IMR-90 (cell line): ENCODE results near the gene NMNAT3. TPM values are rescaled to one million over a fixed set of nuclear protein-coding genes. Genes with fewer than 3 reads are reported as not detected.
A peak's percentile ranks its signal among the peaks of the same experiment; 100 is the strongest.

ENCODE experiments used
- ATAC-seq: fragments of 200-7000 bp; cut with Tn5 transposase; 2 replicates; pipeline ENCODE4 v1.9.1; 2020; ENCODE audit warnings: low read depth, mild to moderate bottlenecking, moderate library complexity
- BruUV-seq: library from RNA; stranded (reverse); fragments of 400-500 nt; replicated peaks from 2 replicates; lab custom pipeline; 2021; lab: Mats Ljungman, UMichigan
- CTCF ChIA-PET: fragments of 300-600 bp; formaldehyde crosslinking; extraction: SDS; loops from one replicate; lab custom pipeline; 2021; ENCODE audit warnings: antibody characterized with exemption; lab: Yijun Ruan, JAX
- POLR2A ChIA-PET: fragments of 300-600 bp; sonication (Branson Sonifier 250); formaldehyde crosslinking; loops from one replicate; lab custom pipeline; 2022; ENCODE audit warnings: antibody characterized with exemption; ENCODE audit not compliant: unreplicated experiment; lab: Charles Lee
- DNase-seq: peaks from one replicate; pipeline ENCODE4 v3.0.0; 2013
- H2AFZ ChIP-seq: replicated peaks from 2 replicates; pipeline ENCODE3; 2013; ENCODE audit warnings: low read length, mild to moderate bottlenecking; ENCODE audit not compliant: poor library complexity
- H2AK5ac ChIP-seq: 2 replicates; pipeline ENCODE4 v1.6.1; 2013; ENCODE audit warnings: low read depth, low read length, inconsistent platforms
- H2AK9ac ChIP-seq: replicated peaks from 2 replicates; pipeline ENCODE3; 2013; ENCODE audit warnings: mild to moderate bottlenecking, low read depth, low read length, moderate library complexity; ENCODE audit not compliant: poor library complexity
- H2BK120ac ChIP-seq: 2 replicates; pipeline ENCODE4 v1.6.1; 2013; ENCODE audit warnings: low read depth, low read length, inconsistent platforms
- H2BK15ac ChIP-seq: 3 replicates; pipeline ENCODE4 v1.6.1; 2013; ENCODE audit warnings: low read depth, low read length, inconsistent platforms
- H2BK20ac ChIP-seq: 2 replicates; pipeline ENCODE4 v1.6.1; 2013; ENCODE audit warnings: low read depth, mild to moderate bottlenecking, inconsistent platforms, low read length, moderate library complexity
- H2BK5ac ChIP-seq: 2 replicates; pipeline ENCODE4 v1.6.1; 2013; ENCODE audit warnings: mild to moderate bottlenecking, low read depth, low read length, inconsistent platforms; ENCODE audit not compliant: poor library complexity, severe bottlenecking
- H3K14ac ChIP-seq: replicated peaks from 2 replicates; pipeline ENCODE4 v1.6.1; 2013; ENCODE audit warnings: low read depth, low read length, inconsistent platforms
- H3K18ac ChIP-seq: 2 replicates; pipeline ENCODE4 v1.6.1; 2013; ENCODE audit warnings: low read depth, low read length, control low read depth
- H3K23ac ChIP-seq: 2 replicates; pipeline ENCODE4 v1.6.1; 2013; ENCODE audit warnings: low read depth, low read length, inconsistent platforms
- H3K27ac ChIP-seq: 2 replicates; pipeline ENCODE4 v1.5.1; 2013; ENCODE audit warnings: mild to moderate bottlenecking, control low read depth, low read length; ENCODE audit not compliant: insufficient read depth
- H3K27me3 ChIP-seq: 2 replicates; pipeline ENCODE4 v1.6.1; 2013; ENCODE audit warnings: low read length; ENCODE audit not compliant: control insufficient read depth, insufficient read depth
- H3K36me3 ChIP-seq: 2 replicates; pipeline ENCODE4 v1.6.1; 2013; ENCODE audit warnings: low read length, mixed read lengths; ENCODE audit not compliant: control insufficient read depth, insufficient read depth
- H3K4ac ChIP-seq: 2 replicates; pipeline ENCODE4 v1.6.1; 2013; ENCODE audit warnings: low read depth, low read length, inconsistent platforms
- H3K4me1 ChIP-seq: 2 replicates; pipeline ENCODE4 v1.6.1; 2013; ENCODE audit warnings: low read length, mixed read lengths; ENCODE audit not compliant: control insufficient read depth, insufficient read depth
- H3K4me2 ChIP-seq: 2 replicates; pipeline ENCODE4 v1.6.1; 2013; ENCODE audit warnings: low read depth, mild to moderate bottlenecking, control low read depth, low read length, moderate library complexity
- H3K4me3 ChIP-seq: 2 replicates; pipeline ENCODE4 v1.5.1; 2013; ENCODE audit warnings: low read depth, mild to moderate bottlenecking, control low read depth, low read length, moderate library complexity; ENCODE audit not compliant: insufficient read depth
- H3K56ac ChIP-seq: 2 replicates; pipeline ENCODE4 v1.6.1; 2013; ENCODE audit warnings: low read length, inconsistent platforms; ENCODE audit not compliant: insufficient read depth; ENCODE audit errors: extremely low read depth
- H3K79me1 ChIP-seq, 2 experiments: 2 replicates each; pipeline ENCODE4 v1.6.1; 2013; ENCODE audit warnings: low read length in 2 of 2, inconsistent platforms in 1 of 2, low read depth in 1 of 2
- H3K9ac ChIP-seq: 2 replicates; pipeline ENCODE4 v1.6.1; 2013; ENCODE audit warnings: low read depth, low read length, control low read depth
- H3K9me1 ChIP-seq: 2 replicates; pipeline ENCODE4 v1.6.1; 2013; ENCODE audit warnings: low read length, inconsistent platforms; ENCODE audit not compliant: insufficient read depth
- H3K9me3 ChIP-seq: 2 replicates; pipeline ENCODE4 v1.6.1; 2013; ENCODE audit warnings: low read length; ENCODE audit not compliant: control insufficient read depth, insufficient read depth
- H4K20me1 ChIP-seq: 2 replicates; pipeline ENCODE4 v1.6.1; 2013; ENCODE audit warnings: low read length, inconsistent platforms; ENCODE audit not compliant: insufficient read depth
- H4K5ac ChIP-seq: 2 replicates; pipeline ENCODE4 v1.6.1; 2013; ENCODE audit warnings: mild to moderate bottlenecking, low read depth, low read length, control low read depth
- H4K8ac ChIP-seq, 2 experiments: 2 replicates each; pipeline ENCODE4 v1.6.1; 2013; ENCODE audit warnings: low read depth in 2 of 2, low read length in 2 of 2, control low read depth in 1 of 2, inconsistent platforms in 1 of 2
- H4K91ac ChIP-seq: 2 replicates; pipeline ENCODE4 v1.6.1; 2013; ENCODE audit warnings: low read depth, low read length, inconsistent platforms; ENCODE audit not compliant: insufficient read depth
- MAFK ChIP-seq: IDR thresholded peaks from 2 replicates; pipeline ENCODE4 v1.6.1; 2012; ENCODE audit warnings: low read depth, low read length, improper control_type of control experiment
- RAD21 ChIP-seq: IDR thresholded peaks from 2 replicates; pipeline ENCODE4 v1.6.1; 2012; ENCODE audit warnings: low read length, improper control_type of control experiment
- RFX5 ChIP-seq: IDR thresholded peaks from 2 replicates; pipeline ENCODE4 v1.8.0; 2012; ENCODE audit warnings: low read depth, mild to moderate bottlenecking, low read length, moderate library complexity
- WGBS, 2 experiments: methylation state at CpG; one replicate each; pipeline versions ENCODE4 v1.1.5 to v1.1.7; 2013; ENCODE audit warnings: missing lambda C conversion rate in 2 of 2; ENCODE audit not compliant: insufficient read length in 1 of 2; ENCODE audit errors: extremely low coverage in 2 of 2; 5-methylcytosine and 5-hydroxymethylcytosine counted together
- dilution Hi-C: fragments of 300-500 bp; cut with HindIII; formaldehyde crosslinking; loops from one replicate; pipeline ENCODE4 v1.14.3; 2018; ENCODE audit warnings: low sequenced_read_pairs; ENCODE audit not compliant: unreplicated experiment
- in situ Hi-C: fragments of 300-500 bp; cut with MboI; formaldehyde crosslinking; loops from 3 replicates; pipeline ENCODE4 v1.14.3; 2019; ENCODE audit warnings: low sequenced_read_pairs, inconsistent platforms, mixed read lengths
- intact Hi-C: fragments of 100-400 bp; cut with micrococcal nuclease; formaldehyde crosslinking; loops from 2 replicates; pipeline ENCODE4 v1.10.0; 2022
- polyA plus RNA-seq, 3 experiments: library from polyadenylated mRNA; depleted of rRNA; stranded (reverse); fragments of >200 nt; gene quantifications; 2 replicates each; pipeline ENCODE4 v1.2.3, GENCODE V29; 2012; ENCODE audit warnings: low replicate concordance in 1 of 3
- total RNA-seq: library from RNA; depleted of rRNA; stranded (reverse); fragments of >200 nt; gene quantifications from 2 replicates; pipeline ENCODE4 v1.2.3, GENCODE V29; 2012
- TF ChIP-seq, protein P1 (sequence below): conservative IDR thresholded peaks from 2 replicates; pipeline ENCODE4 v1.5.1; 2012; ENCODE audit warnings: mild to moderate bottlenecking, low read depth, low read length, improper control_type of control experiment

NMNAT3 gene
- total and polyA plus RNA-seq, 2 of the 4 experiments (the other 2 are of a cell fraction), result 0.12 to 0.36 TPM

DNA sequence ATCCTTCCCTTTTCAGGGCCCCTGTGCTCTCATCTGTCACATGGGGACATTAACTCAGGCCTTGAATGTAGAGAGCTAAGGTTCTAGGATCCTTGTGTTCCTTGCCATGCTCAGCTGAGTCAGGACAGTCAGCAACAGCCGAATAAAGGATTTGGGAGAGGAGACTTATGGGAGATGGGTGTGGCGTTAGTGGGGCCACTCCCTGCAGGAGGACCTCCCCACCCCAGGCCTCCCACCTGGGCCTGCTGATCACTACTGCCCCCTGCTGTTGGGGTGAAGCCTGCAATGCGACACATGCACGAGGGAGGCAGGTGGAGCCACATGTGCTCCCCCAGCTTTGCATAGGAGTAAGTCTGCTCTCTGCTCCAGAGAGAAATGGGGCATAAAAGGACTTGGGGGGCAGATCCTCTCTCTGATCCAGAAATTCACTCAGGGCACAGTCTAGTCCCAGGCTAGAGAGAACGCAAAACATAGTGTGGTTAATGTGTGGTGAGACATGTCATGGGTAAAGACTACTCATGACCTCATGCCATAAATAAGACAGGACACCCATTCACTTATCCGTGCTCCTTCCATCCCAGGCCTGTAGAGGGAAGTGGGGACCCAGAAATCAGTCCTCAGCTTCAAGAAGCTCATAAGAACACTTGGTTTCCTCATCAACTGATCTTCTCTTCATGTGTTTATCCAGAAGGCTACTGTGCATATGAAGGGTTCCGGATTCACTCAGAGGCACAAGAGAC, 157.6 kb downstream of the NMNAT3 start:
- no peak overlapping the region for H3K56ac ChIP-seq
- H4K91ac ChIP-seq, result no peak overlapping the region
- H4K20me1 ChIP-seq, result no peaks in the 10 kb centered on the region
- H3K4me3 ChIP-seq, result no peak overlapping the region
- no peaks in the 10 kb centered on the region for H3K9me1 ChIP-seq
- H3K9me3 ChIP-seq, result no peaks in the 10 kb centered on the region
- ChIA-PET POLR2A (no interaction called here), CTCF (no interaction called here)
- DNase-seq, result peak; percentile 38
- no peak overlapping the region for H3K14ac ChIP-seq
- no peak overlapping the region for H3K18ac ChIP-seq
- dilution Hi-C loops, result no loop called here
- H3K4ac ChIP-seq, result no peak overlapping the region
- no peak overlapping the region for H4K8ac ChIP-seq
- intact Hi-C loops, result no loop called here
- no peak overlapping the region for H2BK15ac ChIP-seq
- H3K36me3 ChIP-seq, result no peaks in the 10 kb centered on the region
- H2BK20ac ChIP-seq, result no peak overlapping the region
- H2BK120ac ChIP-seq, result no peak overlapping the region
- no peak overlapping the region for H2AK5ac ChIP-seq
- H3K23ac ChIP-seq, result no peak overlapping the region
- H3K9ac ChIP-seq, result no peak overlapping the region
- no peak overlapping the region for H2BK5ac ChIP-seq
- H3K4me1 ChIP-seq, result no peaks in the 10 kb centered on the region
- no peaks in the 10 kb centered on the region for H3K79me1 ChIP-seq
- H3K27ac ChIP-seq, result no peak overlapping the region
- no peak overlapping the region for H4K5ac ChIP-seq
- peak; percentile 20; the same call in 1 of the 2 replicates for TF ChIP-seq RAD21
- no peak for TF ChIP-seq RFX5
- TF ChIP-seq MAFK, result no peak
- TF ChIP-seq, protein P1, sequence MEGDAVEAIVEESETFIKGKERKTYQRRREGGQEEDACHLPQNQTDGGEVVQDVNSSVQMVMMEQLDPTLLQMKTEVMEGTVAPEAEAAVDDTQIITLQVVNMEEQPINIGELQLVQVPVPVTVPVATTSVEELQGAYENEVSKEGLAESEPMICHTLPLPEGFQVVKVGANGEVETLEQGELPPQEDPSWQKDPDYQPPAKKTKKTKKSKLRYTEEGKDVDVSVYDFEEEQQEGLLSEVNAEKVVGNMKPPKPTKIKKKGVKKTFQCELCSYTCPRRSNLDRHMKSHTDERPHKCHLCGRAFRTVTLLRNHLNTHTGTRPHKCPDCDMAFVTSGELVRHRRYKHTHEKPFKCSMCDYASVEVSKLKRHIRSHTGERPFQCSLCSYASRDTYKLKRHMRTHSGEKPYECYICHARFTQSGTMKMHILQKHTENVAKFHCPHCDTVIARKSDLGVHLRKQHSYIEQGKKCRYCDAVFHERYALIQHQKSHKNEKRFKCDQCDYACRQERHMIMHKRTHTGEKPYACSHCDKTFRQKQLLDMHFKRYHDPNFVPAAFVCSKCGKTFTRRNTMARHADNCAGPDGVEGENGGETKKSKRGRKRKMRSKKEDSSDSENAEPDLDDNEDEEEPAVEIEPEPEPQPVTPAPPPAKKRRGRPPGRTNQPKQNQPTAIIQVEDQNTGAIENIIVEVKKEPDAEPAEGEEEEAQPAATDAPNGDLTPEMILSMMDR, result peak; percentile 20; the same call in 1 of the 2 replicates
- no peak overlapping the region for H3K4me2 ChIP-seq
- no TSS peak for BruUV-seq
- no peak overlapping the region for H2AK9ac ChIP-seq
- no peaks in the 10 kb centered on the region for H3K27me3 ChIP-seq
- in situ Hi-C loops, result no loop called here
- ATAC-seq, result no peak
- WGBS, 2 experiments, result no CpG with 5 or more reads among the region's 7 CpGs
- no peak overlapping the region for H2AFZ ChIP-seq
